ENCODE data around the gene TOR2A. TPM values are rescaled to one million over a fixed set of nuclear protein-coding genes. Genes with fewer than 3 reads are reported as not detected.

The TOR2A gene
- 9.2 and 10.1 TPM in 2 replicates for total RNA-seq

GRCh38 chr9:127734747-127735529, at the start of gene TOR2A:
Gene TOR2A, minus strand, starts transcription at chr9:127735294. Its CDS starts 24 bp downstream, at chr9:127735270.

GRCh38 chr9:127778280-127779135, 43.4 kb upstream of the TOR2A start, which contains the start of gene SH2D3C:
Gene SH2D3C, minus strand, starts transcription at chr9:127778666. Its CDS starts 39 bp downstream, at chr9:127778627.

GRCh38 chr9:127715470-127716337, 19.4 kb downstream of the TOR2A start, which contains the start of the genes PTRH1 and TTC16:
Gene PTRH1, minus strand, starts transcription at chr9:127715663. Its CDS starts 24 bp downstream, at chr9:127715639.
Gene TTC16, plus strand, starts transcription at chr9:127716079. Its CDS starts 67 bp downstream, at chr9:127716146.

GRCh38 chr9:127706836-127707241, 28.3 kb downstream of the TOR2A start, which contains the start of gene CFAP157:
Gene CFAP157, plus strand, starts transcription at chr9:127706988. Its CDS starts 44 bp downstream, at chr9:127707032.

Other genes with a start within 250 kb of the TOR2A start
- gene STXBP1, start 123.0 kb downstream of the TOR2A start, total RNA-seq = 29.8 and 42.1 TPM in 2 replicates
- under 0.01 and 0.14 TPM in 2 replicates for gene CFAP157, start 28.3 kb downstream of the TOR2A start, total RNA-seq
- 21.0 and 24.7 TPM in 2 replicates for gene PTRH1, start 19.6 kb downstream of the TOR2A start, total RNA-seq
- gene TTC16, start 19.2 kb downstream of the TOR2A start, total RNA-seq = not detected in 2 replicates
- gene SH2D3C, start 43.4 kb upstream of the TOR2A start, total RNA-seq = 39.9 and 61.7 TPM in 2 replicates
- 77.0 and 88.0 TPM in 2 replicates for gene CDK9, start 50.7 kb upstream of the TOR2A start, total RNA-seq
- 102 and 107 TPM in 2 replicates for gene FPGS, start 67.6 kb upstream of the TOR2A start, total RNA-seq
- 145 and 215 TPM in 2 replicates for gene ENG, start 119.4 kb upstream of the TOR2A start, total RNA-seq
- gene AK1, start 142.4 kb upstream of the TOR2A start, total RNA-seq = 60.4 and 80.7 TPM in 2 replicates
- gene ST6GALNAC6, start 164.3 kb upstream of the TOR2A start, total RNA-seq = 29.4 and 30.4 TPM in 2 replicates
- 51.1 and 66.1 TPM in 2 replicates for gene ST6GALNAC4, start 181.7 kb upstream of the TOR2A start, total RNA-seq
- 0.27 and 0.43 TPM in 2 replicates for gene PIP5KL1, start 195.5 kb upstream of the TOR2A start, total RNA-seq
- 12.2 and 16.2 TPM in 2 replicates for gene DPM2, start 202.6 kb upstream of the TOR2A start, total RNA-seq
- 6.4 and 8.2 TPM in 2 replicates for gene EEIG1, start 245.7 kb upstream of the TOR2A start, total RNA-seq

All from thoracic aorta endothelial cell (primary cell).